K562 (cell line): ENCODE results near the gene GLIS2. TPM values are rescaled to one million over a fixed set of nuclear protein-coding genes. Genes with fewer than 3 reads are reported as not detected.

Experiments
- ATAC-seq: fragments of 200-7000 bp; cut with Tn5 transposase; 3 replicates; pipeline ENCODE4 v1.9.1; 2020; ENCODE audit warnings: moderate library complexity
- BruUV-seq: library from RNA; stranded (reverse); fragments of 400-500 nt; replicated peaks from 2 replicates; lab custom pipeline; 2021; lab: Mats Ljungman, UMichigan
- CTCF ChIA-PET: fragments of 300-600 bp; formaldehyde crosslinking; extraction: SDS; loops from one replicate; lab custom pipeline; 2021; ENCODE audit warnings: low intra/inter-chr PET ratio; lab: Yijun Ruan, JAX
- POLR2A ChIA-PET: fragments of 300-600, 350-650 bp; sonication (Branson Sonifier 250); formaldehyde crosslinking; extraction: SDS; loops from one replicate; lab custom pipeline; 2021; ENCODE audit warnings: antibody characterized with exemption, inconsistent platforms; lab: Yijun Ruan, JAX
- DNase-seq, 4 experiments: peaks; one replicate each; pipeline versions ENCODE4 v3.0.0 to v3.0.0-alpha.2; 2011 to 2018; ENCODE audit warnings: low spot score in 3 of 4, mixed read lengths in 3 of 4; ENCODE audit errors: extremely low read depth in 1 of 4
- FAIRE-seq: peaks from 2 replicates; lab custom pipeline; 2011; peaks lifted over from hg19 to GRCh38; lab: Jason Lieb, UNC
- H2AFZ ChIP-seq: 2 replicates; pipeline ENCODE4 v1.6.0; 2011; ENCODE audit warnings: low read depth, low read length, control low read depth, inconsistent platforms
- H3K27ac ChIP-seq: fragments of 200-600 bp; 3 replicates; pipeline ENCODE4 v1.8.0; 2011; ENCODE audit warnings: low read depth, mild to moderate bottlenecking, control low read depth, inconsistent platforms, low read length, moderate library complexity, mixed read lengths; ENCODE audit errors: extremely low read depth
- H3K27me3 ChIP-seq, 2 experiments: fragments of 300-600 bp in 1 of 2; 2 replicates in 1 of 2; 3 replicates in 1 of 2; pipeline versions ENCODE4 v1.6.0 to v1.8.0; 2011; ENCODE audit warnings: inconsistent platforms in 2 of 2, low read length in 2 of 2, mild to moderate bottlenecking in 1 of 2, mixed read lengths in 1 of 2, moderate library complexity in 1 of 2; ENCODE audit not compliant: control insufficient read depth in 2 of 2, insufficient read depth in 2 of 2
- H3K36me3 ChIP-seq: fragments of 300-600 bp; 3 replicates; pipeline ENCODE4 v1.8.0; 2011; ENCODE audit warnings: mild to moderate bottlenecking, low read length, inconsistent platforms; ENCODE audit not compliant: control insufficient read depth, insufficient read depth
- H3K4me1 ChIP-seq, 2 experiments: fragments of 200-600 bp in 1 of 2; replicated peaks in 1 of 2; 2 replicates in 1 of 2; 3 replicates in 1 of 2; pipeline versions ENCODE4 v1.5.1 to v1.8.0; 2011; ENCODE audit warnings: inconsistent platforms in 2 of 2, low read length in 2 of 2, mild to moderate bottlenecking in 1 of 2, mixed read lengths in 1 of 2, moderate library complexity in 1 of 2; ENCODE audit not compliant: control insufficient read depth in 2 of 2, insufficient read depth in 2 of 2
- H3K4me2 ChIP-seq: 2 replicates; pipeline ENCODE4 v1.6.1; 2011; ENCODE audit warnings: low read length, control low read depth, inconsistent platforms, mixed read lengths; ENCODE audit not compliant: insufficient read depth
- H3K4me3 ChIP-seq: fragments of 200-600 bp; sonication (generic), shearing (Covaris generic); 2 replicates; pipeline ENCODE4 v1.5.1; 2016; ENCODE audit warnings: control low read depth, inconsistent platforms
- H3K79me2 ChIP-seq: fragments of 200-600 bp; 3 replicates; pipeline ENCODE4 v1.8.0; 2011; ENCODE audit warnings: low read length, inconsistent platforms; ENCODE audit not compliant: control insufficient read depth, insufficient read depth
- H3K9ac ChIP-seq, 2 experiments: 2 replicates each; pipeline versions ENCODE4 v1.6.0 to v1.6.1; 2011; ENCODE audit warnings: low read depth in 2 of 2, low read length in 2 of 2, control low read depth in 1 of 2, inconsistent platforms in 1 of 2, mild to moderate bottlenecking in 1 of 2, mixed read lengths in 1 of 2; ENCODE audit not compliant: insufficient read depth in 1 of 2
- H3K9me1 ChIP-seq: one replicate; pipeline ENCODE4 v1.6.0; 2011; ENCODE audit warnings: inconsistent platforms, mild to moderate bottlenecking, low read length, moderate library complexity; ENCODE audit not compliant: control insufficient read depth, insufficient read depth
- H3K9me3 ChIP-seq: replicated peaks from 2 replicates; pipeline ENCODE4 v1.5.1; 2011; ENCODE audit warnings: low read depth, low read length, inconsistent platforms; ENCODE audit not compliant: control insufficient read depth, insufficient read depth
- H4K20me1 ChIP-seq: replicated peaks from 2 replicates; pipeline ENCODE4 v1.6.1; 2011; ENCODE audit warnings: low read length, inconsistent platforms, mixed read lengths; ENCODE audit not compliant: control insufficient read depth, insufficient read depth
- CXXC5 ChIP-seq: fragments of 250-450 bp; sonication (Bioruptor Pico); IDR thresholded peaks from 2 replicates; pipeline ENCODE4 v1.8.0; 2022; ENCODE audit warnings: inconsistent platforms, mild to moderate bottlenecking, moderate library complexity
- KDM2B ChIP-seq: fragments of 250-450 bp; sonication (Bioruptor Pico); IDR thresholded peaks from 2 replicates; pipeline ENCODE4 v1.8.0; 2021; ENCODE audit warnings: mild to moderate bottlenecking, moderate library complexity
- MECOM ChIP-seq: fragments of 250-450 bp; sonication (Bioruptor Pico); IDR thresholded peaks from 2 replicates; pipeline ENCODE4 v1.8.0; 2022; ENCODE audit warnings: inconsistent platforms
- NCOA2 ChIP-seq, 2 experiments: fragments of 450-650 bp; IDR thresholded peaks; 2 replicates each; pipeline ENCODE4 v1.6.1; 2018; ENCODE audit warnings: mild to moderate bottlenecking in 2 of 2, moderate library complexity in 1 of 2; ENCODE audit not compliant: partially characterized antibody in 2 of 2
- TRIM28 ChIP-seq: fragments of 450-650 bp; IDR thresholded peaks from 2 replicates; pipeline ENCODE4 v1.6.1; 2017
- ZSCAN32 ChIP-seq: fragments of 450-650 bp; formaldehyde crosslinking; IDR thresholded peaks from 2 replicates; pipeline ENCODE4 v1.4.0; 2020; ENCODE audit warnings: mild to moderate bottlenecking, moderate library complexity
- WGBS: fragments of 100-300 bp; shearing (Covaris generic); methylation state at CpG from one replicate; pipeline ENCODE4 v1.1.6; 2016; ENCODE audit warnings: low coverage, mixed read lengths; ENCODE audit not compliant: insufficient coverage; ENCODE audit errors: missing lambda C conversion rate; 5-methylcytosine and 5-hydroxymethylcytosine counted together
- in situ Hi-C: fragments of 300-500 bp; cut with MboI; formaldehyde crosslinking; loops from 4 replicates; pipeline ENCODE4 v1.15.0; 2018; ENCODE audit warnings: inconsistent platforms, mixed read lengths
- intact Hi-C: fragments of 100-400 bp; cut with micrococcal nuclease; formaldehyde crosslinking; loops from 2 replicates; pipeline ENCODE4 v1.14.2; 2022
- polyA plus RNA-seq, 8 experiments: library from polyadenylated mRNA; depleted of rRNA in 4 of 8; stranded (reverse) in 5 of 8; unstranded in 3 of 8; fragments of >200 nt; fragmentation: Nextera tagmentation in 2 of 8; fragmentation: Illumina TruSeq in 1 of 8; extraction: Ambion mirVana in 2 of 8; extraction: Trizol in 1 of 8; gene quantifications; 2 replicates each; pipeline versions ENCODE4 v1.2.1 to v1.2.3, GENCODE V29; 2011 to 2014; ENCODE audit warnings: inconsistent platforms in 1 of 8, missing spikeins in 1 of 8
- total RNA-seq, 7 experiments: library from RNA; depleted of rRNA in 6 of 7; stranded (reverse); fragments of >200 nt in 6 of 7; fragmentation: Illumina TruSeq in 2 of 7; extraction: Trizol in 2 of 7; gene quantifications; 2 replicates each; pipeline versions ENCODE4 v1.2.1 to v1.2.3, GENCODE V29; 2011 to 2021; ENCODE audit warnings: low replicate concordance in 1 of 7
- TF ChIP-seq, protein P1 (sequence below), 2 experiments: fragments of 450-650 bp; formaldehyde crosslinking in 1 of 2; IDR thresholded peaks; 2 replicates each; pipeline versions ENCODE4 v1.4.0 to v1.6.1; 2014 to 2020; ENCODE audit warnings: mild to moderate bottlenecking in 2 of 2, borderline replicate concordance in 1 of 2, low read depth in 1 of 2
- TF ChIP-seq, protein P2 (sequence below): sonication (generic); IDR thresholded peaks from 2 replicates; pipeline ENCODE4 v1.6.1; 2016

The GLIS2 gene
- total and polyA plus RNA-seq, 9 of the 15 experiments (the other 6 are each of a cell fraction or from before 2014, with no cell fraction given) = 0.10 to 9.0 (median 0.57) TPM

DNA sequence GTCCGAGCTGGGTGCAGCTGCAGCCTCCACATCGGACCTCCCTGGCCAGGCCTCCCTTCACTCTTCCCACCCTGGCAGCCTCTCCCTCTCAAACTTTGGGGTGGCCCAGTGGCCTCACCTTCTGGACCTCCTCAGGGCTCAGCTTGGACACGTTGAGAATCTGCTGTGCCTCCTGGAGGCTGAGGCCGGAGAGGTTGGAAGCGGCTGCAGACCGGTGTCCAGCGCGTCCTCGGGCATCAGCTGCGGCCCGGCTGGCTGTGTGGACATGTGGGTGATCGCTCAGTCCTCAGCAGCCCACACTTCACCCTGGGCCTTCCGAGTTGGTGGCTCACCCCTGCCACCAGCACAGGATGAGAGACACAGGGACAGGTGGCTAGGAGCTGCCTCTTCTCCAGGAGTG, 25.4 kb downstream of the GLIS2 start:
- intact Hi-C loops (no loop called here), in situ Hi-C loops (no loop called here)
- Histone ChIP-seq H3K79me2 (peaks cover 50% of the 10 kb centered on the region), H3K9me3 (peaks cover 9% of the 10 kb centered on the region; the same call in 1 of the 2 replicates), H3K27ac (no peak overlapping the region), H3K4me2 (no peak overlapping the region), H4K20me1 (peaks cover 2% of the 10 kb centered on the region; the same call in 1 of the 2 replicates), H3K9me1 (no peaks in the 10 kb centered on the region), H3K27me3 (no peaks in the 10 kb centered on the region), H3K4me1 (peaks cover 0 to 50% of the 10 kb centered on the region in 2 experiments; a peak in 2 of 5 replicates), H3K4me3 (no peak overlapping the region), H2AFZ (no peak overlapping the region), H3K9ac (peak overlapping the region in 1 of 2 experiments; percentile 63; a peak in 2 of 4 replicates), H3K36me3 (peaks cover 76% of the 10 kb centered on the region; the same call in 2 of the 3 replicates)
- ATAC-seq (no peak), DNase-seq (no peak), FAIRE-seq (no peak)
- TF ChIP-seq, protein P1, sequence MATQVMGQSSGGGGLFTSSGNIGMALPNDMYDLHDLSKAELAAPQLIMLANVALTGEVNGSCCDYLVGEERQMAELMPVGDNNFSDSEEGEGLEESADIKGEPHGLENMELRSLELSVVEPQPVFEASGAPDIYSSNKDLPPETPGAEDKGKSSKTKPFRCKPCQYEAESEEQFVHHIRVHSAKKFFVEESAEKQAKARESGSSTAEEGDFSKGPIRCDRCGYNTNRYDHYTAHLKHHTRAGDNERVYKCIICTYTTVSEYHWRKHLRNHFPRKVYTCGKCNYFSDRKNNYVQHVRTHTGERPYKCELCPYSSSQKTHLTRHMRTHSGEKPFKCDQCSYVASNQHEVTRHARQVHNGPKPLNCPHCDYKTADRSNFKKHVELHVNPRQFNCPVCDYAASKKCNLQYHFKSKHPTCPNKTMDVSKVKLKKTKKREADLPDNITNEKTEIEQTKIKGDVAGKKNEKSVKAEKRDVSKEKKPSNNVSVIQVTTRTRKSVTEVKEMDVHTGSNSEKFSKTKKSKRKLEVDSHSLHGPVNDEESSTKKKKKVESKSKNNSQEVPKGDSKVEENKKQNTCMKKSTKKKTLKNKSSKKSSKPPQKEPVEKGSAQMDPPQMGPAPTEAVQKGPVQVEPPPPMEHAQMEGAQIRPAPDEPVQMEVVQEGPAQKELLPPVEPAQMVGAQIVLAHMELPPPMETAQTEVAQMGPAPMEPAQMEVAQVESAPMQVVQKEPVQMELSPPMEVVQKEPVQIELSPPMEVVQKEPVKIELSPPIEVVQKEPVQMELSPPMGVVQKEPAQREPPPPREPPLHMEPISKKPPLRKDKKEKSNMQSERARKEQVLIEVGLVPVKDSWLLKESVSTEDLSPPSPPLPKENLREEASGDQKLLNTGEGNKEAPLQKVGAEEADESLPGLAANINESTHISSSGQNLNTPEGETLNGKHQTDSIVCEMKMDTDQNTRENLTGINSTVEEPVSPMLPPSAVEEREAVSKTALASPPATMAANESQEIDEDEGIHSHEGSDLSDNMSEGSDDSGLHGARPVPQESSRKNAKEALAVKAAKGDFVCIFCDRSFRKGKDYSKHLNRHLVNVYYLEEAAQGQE (IDR thresholded peaks at IDR 0.05; ENCODE audit: borderline replicate concordance) = no peak
- TF ChIP-seq, protein P1 (CRISPR knock-in tag; IDR thresholded peaks at IDR 0.05; ENCODE audit: low read depth) = no peak
- TF ChIP-seq KDM2B (CRISPR knock-in tag) = no peak
- TF ChIP-seq NCOA2 (IDR thresholded peaks at IDR 0.05; ENCODE audit: partially characterized antibody in 2 of 2) = no peak
- TF ChIP-seq, protein P2, sequence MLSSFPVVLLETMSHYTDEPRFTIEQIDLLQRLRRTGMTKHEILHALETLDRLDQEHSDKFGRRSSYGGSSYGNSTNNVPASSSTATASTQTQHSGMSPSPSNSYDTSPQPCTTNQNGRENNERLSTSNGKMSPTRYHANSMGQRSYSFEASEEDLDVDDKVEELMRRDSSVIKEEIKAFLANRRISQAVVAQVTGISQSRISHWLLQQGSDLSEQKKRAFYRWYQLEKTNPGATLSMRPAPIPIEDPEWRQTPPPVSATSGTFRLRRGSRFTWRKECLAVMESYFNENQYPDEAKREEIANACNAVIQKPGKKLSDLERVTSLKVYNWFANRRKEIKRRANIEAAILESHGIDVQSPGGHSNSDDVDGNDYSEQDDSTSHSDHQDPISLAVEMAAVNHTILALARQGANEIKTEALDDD = no peak
- no peak for TF ChIP-seq CXXC5 (CRISPR knock-in tag)
- TF ChIP-seq ZSCAN32 (CRISPR knock-in tag) = no peak
- no peak for TF ChIP-seq MECOM (CRISPR knock-in tag)
- TF ChIP-seq TRIM28 = no peak
- ChIA-PET POLR2A (interaction anchor here (1.3 kb wide), 1 partner anchor 9 kb away, joined by 7 read pairs; no protein-coding TSS in a partner anchor), CTCF (no interaction called here)
- BruUV-seq = no TSS peak
- 98% methylated on average over 13 of the region's 13 CpGs for WGBS
